Activated naive CD8-positive, alpha-beta T cell treated with anti-CD3 and anti-CD28 coated beads for 36 hours (primary cell): ENCODE measurements around the gene ZNF367. TPM values are rescaled to one million over a fixed set of nuclear protein-coding genes. Genes with fewer than 3 reads are reported as not detected.

Experiments
- DNase-seq: peaks from one replicate; pipeline ENCODE4 v3.0.0; 2021
- H3K27ac Mint-ChIP-seq: one replicate; pipeline ENCODE4 v1.8.0; 2022; ENCODE audit warnings: mild to moderate bottlenecking, moderate library complexity, mixed read lengths
- H3K27me3 Mint-ChIP-seq: one replicate; pipeline ENCODE4 v1.8.0; 2022; ENCODE audit warnings: mild to moderate bottlenecking, mixed read lengths
- H3K36me3 Mint-ChIP-seq: one replicate; pipeline ENCODE4 v1.8.0; 2021; ENCODE audit warnings: mild to moderate bottlenecking, mixed read lengths
- H3K4me1 Mint-ChIP-seq: one replicate; pipeline ENCODE4 v1.8.0; 2021; ENCODE audit warnings: mixed read lengths
- H3K4me3 Mint-ChIP-seq: one replicate; pipeline ENCODE4 v1.8.0; 2022; ENCODE audit warnings: mild to moderate bottlenecking, moderate library complexity, mixed read lengths
- H3K9me3 Mint-ChIP-seq: one replicate; pipeline ENCODE4 v1.8.0; 2022; ENCODE audit warnings: mixed read lengths
- total RNA-seq, 2 experiments: library from RNA; stranded (reverse); gene quantifications; one replicate each; pipeline ENCODE4 v1.2.3, GENCODE V29; 2021

Gene ZNF367
- 10 to 100 TPM; 40.2 to 40.9 TPM for total RNA-seq

DNA sequence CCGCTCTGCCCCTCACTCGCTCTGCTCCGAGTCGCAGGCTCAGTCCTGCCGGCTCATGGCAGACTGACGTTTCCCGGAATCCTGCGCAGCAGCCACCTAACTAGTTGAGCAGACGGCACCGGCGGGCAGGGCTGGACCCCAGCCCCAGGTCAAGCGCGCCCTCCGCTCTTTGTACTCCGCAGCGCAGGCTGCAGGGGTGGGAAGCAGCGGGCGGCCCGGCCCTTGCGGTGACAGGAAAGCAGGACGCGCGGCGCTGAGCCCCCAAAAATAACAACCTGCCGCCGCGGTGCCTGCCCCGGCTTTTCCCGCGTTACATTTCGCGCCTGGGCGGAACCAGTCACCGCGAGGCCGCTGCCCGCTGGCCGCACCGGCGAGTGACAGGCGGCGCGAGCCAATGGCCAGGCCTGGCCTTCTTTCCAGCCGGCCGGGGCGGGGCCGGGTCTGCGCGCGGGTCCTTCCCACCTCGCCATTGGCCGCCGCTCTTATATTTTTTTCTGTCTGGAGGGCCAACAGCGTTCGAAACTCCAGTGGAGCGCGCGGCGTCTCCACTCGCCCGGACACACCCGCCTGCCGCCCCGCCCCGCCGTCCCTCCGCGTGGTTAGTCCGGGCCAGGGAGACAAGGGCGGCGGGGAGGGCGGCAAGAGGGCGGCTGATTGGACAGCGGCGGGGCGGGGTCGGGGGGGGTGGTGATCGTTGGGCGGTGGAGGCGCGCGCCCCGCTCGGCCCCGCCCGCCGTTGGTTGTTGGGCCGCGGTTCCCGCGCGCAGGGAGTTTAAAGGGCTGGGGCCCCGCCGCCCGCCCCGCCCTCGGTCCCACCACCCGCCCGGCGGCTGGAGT is at the start of gene ZNF367:
Gene ZNF367, minus strand, starts transcription at position 288 of the 837 bp plus-strand sequence. CDS start 338 bp downstream, outside the sequence.
- peak; percentile 97 for DNase-seq
- H3K27me3 Mint-ChIP-seq: no peaks in the 10 kb centered on the region
- H3K4me3 Mint-ChIP-seq: peak within 1 kb of the TSS; percentile 91
- H3K36me3 Mint-ChIP-seq: peaks cover 18% of the 10 kb centered on the region
- peak within 1 kb of the TSS; percentile 94 for H3K27ac Mint-ChIP-seq
- no peaks in the 10 kb centered on the region for H3K9me3 Mint-ChIP-seq
- H3K4me1 Mint-ChIP-seq: peaks cover 32% of the 10 kb centered on the region

DNA sequence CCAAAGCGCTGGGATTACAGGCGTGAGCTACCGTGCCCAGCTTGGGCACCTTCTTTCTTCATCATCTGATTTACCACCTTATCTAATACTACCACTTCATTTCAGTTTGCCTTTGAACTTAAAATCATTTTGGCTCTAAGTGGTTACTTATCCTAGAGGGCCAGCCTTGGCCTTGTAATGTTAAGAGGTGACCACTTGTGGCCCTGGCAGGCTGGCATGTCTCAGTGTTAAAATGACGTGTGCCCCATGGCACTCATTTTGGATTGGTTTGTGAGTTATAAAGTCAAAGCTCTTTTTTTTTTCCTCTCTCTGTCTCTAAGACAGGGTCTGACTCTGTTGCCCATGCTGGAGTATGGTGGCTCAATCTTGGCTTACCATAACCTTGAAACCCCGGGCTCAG is 49.6 kb upstream of the ZNF367 start:
- H3K27me3 Mint-ChIP-seq: no peaks in the 10 kb centered on the region
- H3K27ac Mint-ChIP-seq: no peak overlapping the region
- H3K36me3 Mint-ChIP-seq: peaks cover 1% of the 10 kb centered on the region
- no peak for DNase-seq
- H3K9me3 Mint-ChIP-seq: no peaks in the 10 kb centered on the region
- H3K4me1 Mint-ChIP-seq: no peaks in the 10 kb centered on the region
- no peak overlapping the region for H3K4me3 Mint-ChIP-seq

DNA sequence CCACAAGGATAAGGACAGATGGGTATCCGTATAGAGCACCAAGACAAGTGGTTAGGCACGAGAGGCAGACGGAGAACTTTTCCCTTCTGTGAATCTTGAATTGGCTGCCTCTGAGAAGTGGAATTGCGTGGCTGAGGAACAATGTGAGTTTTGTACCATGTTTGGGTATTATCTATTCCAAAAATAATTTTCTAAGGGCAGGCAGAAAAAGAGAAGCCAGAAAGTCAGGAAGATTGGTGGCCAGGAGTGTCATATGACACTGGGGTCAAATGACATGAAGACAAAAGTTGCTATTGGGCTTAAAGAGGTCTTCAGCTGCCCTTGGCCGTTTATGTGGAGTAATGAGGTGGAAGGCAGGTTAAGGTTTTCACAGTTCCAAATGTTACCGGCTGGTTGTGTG is 46.3 kb upstream of the ZNF367 start:
- no peak for DNase-seq
- H3K4me1 Mint-ChIP-seq: no peaks in the 10 kb centered on the region
- H3K4me3 Mint-ChIP-seq: no peak overlapping the region
- H3K9me3 Mint-ChIP-seq: no peaks in the 10 kb centered on the region
- no peaks in the 10 kb centered on the region for H3K27me3 Mint-ChIP-seq
- no peak overlapping the region for H3K27ac Mint-ChIP-seq
- H3K36me3 Mint-ChIP-seq: peaks cover 3% of the 10 kb centered on the region

DNA sequence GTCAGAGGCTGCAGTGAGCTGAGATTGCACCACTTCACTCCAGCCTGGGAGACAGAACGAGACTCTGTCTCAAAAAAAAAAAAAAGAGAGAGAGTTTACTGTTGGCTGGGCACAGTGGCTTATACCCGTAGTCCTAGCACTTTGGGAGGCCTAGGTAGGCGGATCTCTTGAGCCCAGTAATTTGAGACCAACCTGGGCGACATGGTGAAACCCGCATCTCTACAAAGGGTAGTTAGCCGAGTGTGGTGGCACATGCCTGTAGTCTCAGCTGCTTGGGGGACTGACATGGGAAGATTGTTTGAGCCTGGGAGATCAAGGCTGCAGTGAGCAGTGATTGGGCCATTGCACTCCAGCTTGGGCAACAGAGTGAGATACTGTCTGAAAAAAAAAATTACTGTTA is 44.4 kb upstream of the ZNF367 start:
- Mint-ChIP-seq H3K9me3 (no peaks in the 10 kb centered on the region), H3K4me1 (peaks cover 3% of the 10 kb centered on the region), H3K27me3 (no peaks in the 10 kb centered on the region), H3K27ac (no peak overlapping the region), H3K36me3 (peaks cover 7% of the 10 kb centered on the region), H3K4me3 (no peak overlapping the region)
- DNase-seq: no peak

DNA sequence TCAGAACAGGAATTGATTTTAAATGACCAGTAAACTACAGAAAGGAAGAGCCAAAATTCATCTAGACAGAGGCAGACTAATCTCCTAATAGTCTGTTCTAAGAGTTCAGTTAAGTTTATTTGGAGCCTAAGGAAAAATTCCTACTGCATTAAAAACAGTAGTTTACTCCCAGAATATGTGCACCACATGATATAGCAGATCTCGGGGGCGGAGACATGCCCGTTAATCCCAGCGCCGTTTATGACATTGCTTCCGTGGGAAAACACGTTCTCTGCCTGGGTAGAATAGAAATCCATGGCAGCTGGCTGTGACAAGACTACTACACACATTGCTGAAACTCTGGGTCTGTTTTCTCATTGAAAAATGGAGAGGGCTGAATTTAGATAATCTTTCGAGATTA is 43.2 kb upstream of the ZNF367 start:
- Mint-ChIP-seq H3K27ac (no peak overlapping the region), H3K4me3 (no peak overlapping the region), H3K36me3 (peaks cover 7% of the 10 kb centered on the region), H3K27me3 (no peaks in the 10 kb centered on the region), H3K9me3 (no peaks in the 10 kb centered on the region), H3K4me1 (peaks cover 3% of the 10 kb centered on the region)
- no peak for DNase-seq

DNA sequence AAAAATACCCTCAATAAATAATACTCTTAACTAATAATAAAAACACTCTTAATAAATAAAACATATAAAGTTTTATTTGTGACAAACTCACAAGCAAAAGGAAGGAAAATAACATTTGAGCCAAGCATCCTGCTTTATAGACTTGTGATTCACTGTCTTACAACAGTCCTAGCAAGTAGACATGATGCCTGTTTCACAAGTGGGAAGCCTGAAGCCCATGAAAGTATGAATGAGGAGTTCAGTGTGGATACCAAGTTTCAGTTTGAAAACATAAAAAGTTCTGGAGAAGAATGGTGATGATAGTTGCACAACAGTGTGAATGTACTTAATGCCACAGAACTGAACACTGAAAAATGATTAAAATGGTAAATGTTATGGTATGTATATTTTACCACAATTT is 42.7 kb upstream of the ZNF367 start:
- H3K27me3 Mint-ChIP-seq: no peaks in the 10 kb centered on the region
- no peak overlapping the region for H3K27ac Mint-ChIP-seq
- no peaks in the 10 kb centered on the region for H3K9me3 Mint-ChIP-seq
- H3K4me3 Mint-ChIP-seq: no peak overlapping the region
- DNase-seq: no peak
- peaks cover 3% of the 10 kb centered on the region for H3K4me1 Mint-ChIP-seq
- peaks cover 7% of the 10 kb centered on the region for H3K36me3 Mint-ChIP-seq

DNA sequence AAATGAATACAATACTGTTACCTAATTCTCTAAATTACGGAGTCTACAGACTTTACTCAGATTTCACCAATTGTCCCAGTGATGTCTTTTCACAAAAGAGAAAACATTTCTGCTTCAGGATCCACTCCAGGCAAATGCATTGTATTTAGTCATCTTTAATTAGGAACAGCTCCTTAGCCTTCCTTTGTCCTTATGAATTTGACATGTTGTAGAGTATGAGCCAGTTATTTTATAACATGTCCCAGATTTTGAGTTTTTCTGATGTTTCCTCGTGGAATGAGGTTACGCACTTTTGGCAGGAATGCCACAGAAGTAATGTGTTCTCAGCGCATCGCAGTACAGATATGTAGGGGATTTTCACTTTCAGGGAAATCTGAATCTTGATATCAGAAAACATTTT is 42.3 kb upstream of the ZNF367 start:
- H3K36me3 Mint-ChIP-seq: peaks cover 7% of the 10 kb centered on the region
- H3K4me1 Mint-ChIP-seq: peaks cover 3% of the 10 kb centered on the region
- no peak overlapping the region for H3K4me3 Mint-ChIP-seq
- no peak for DNase-seq
- H3K27me3 Mint-ChIP-seq: no peaks in the 10 kb centered on the region
- no peak overlapping the region for H3K27ac Mint-ChIP-seq
- H3K9me3 Mint-ChIP-seq: no peaks in the 10 kb centered on the region

DNA sequence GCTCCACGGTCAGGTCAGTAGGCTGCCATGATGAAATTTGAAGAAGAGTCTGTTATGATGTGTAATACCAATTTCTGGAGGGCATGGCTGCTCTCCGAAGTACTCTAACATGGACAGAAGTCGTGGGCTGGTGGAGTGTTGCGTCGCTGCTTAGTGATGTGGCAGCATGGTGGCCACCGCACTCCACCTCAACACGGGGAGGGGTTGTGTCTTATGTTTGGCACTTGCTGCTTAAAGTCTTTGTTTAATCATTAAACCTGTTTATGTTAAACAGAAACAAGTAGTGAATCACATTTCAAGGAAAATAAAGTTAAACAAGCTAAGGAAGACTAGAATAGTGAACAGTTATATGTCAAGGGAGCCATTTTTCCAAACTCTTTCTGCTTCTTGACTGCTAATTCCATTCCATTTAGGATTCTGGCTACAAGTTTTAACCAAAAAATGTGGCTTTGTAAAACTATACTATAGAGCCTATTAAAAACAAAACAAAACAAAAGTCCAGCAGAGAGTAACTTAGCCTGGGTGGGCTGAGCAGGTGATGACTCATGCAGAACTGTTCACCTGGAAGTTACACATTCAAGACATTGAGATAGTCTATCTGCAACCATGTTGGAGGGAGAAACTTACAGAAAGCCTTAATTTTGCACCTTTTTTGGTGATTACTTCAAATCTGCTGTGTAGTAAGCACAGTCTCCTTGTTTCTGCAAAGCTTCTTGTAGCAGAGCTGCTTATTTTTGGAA is 41.3 kb upstream of the ZNF367 start:
- H3K36me3 Mint-ChIP-seq: peaks cover 7% of the 10 kb centered on the region
- no peak for DNase-seq
- H3K4me3 Mint-ChIP-seq: no peak overlapping the region
- no peaks in the 10 kb centered on the region for H3K9me3 Mint-ChIP-seq
- no peaks in the 10 kb centered on the region for H3K27me3 Mint-ChIP-seq
- H3K27ac Mint-ChIP-seq: no peak overlapping the region
- H3K4me1 Mint-ChIP-seq: peaks cover 3% of the 10 kb centered on the region

DNA sequence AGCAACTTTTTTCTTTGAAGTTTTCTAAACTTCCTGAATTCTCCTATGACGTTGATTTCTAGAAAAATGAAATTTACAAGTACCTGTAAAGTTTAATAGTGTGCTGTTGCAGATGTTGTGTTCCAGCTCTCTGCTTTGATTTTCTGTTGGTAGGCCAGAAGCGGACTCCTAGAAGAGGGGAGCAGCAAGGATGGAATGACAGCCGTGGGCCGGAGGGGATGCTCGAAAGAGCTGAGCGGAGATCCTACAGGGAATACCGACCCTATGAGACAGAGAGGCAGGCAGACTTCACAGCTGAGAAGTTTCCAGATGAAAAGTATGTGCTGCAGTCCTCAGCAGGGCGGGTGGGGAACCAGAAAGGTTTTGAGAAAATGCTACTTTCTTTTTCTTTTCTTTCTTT is 40.1 kb upstream of the ZNF367 start:
- Mint-ChIP-seq H3K27ac (no peak overlapping the region), H3K36me3 (peaks cover 7% of the 10 kb centered on the region), H3K4me1 (peaks cover 9% of the 10 kb centered on the region), H3K27me3 (no peaks in the 10 kb centered on the region), H3K4me3 (no peak overlapping the region), H3K9me3 (no peaks in the 10 kb centered on the region)
- no peak for DNase-seq

DNA sequence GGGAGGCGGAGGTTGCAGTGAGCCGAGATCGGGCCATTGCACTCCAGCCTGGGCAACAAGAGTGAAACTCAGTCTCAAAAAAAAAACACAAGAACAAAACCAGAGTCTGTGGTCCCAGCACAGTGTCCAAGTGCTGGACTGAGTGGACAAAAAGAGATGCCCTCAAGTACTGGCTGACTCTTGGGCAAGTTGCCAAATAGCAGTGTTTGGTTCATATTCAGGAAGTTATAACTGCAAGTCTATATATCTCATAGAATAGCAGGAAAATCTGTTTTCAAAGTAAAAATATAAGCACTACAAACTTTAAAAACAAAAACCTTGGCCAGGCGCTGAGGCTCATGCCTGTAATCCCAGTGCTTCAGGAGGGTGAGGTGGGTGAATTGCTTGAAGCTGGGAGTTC is 39.1 kb upstream of the ZNF367 start:
- Mint-ChIP-seq H3K4me3 (no peak overlapping the region), H3K27ac (no peak overlapping the region), H3K9me3 (no peaks in the 10 kb centered on the region)

DNA sequence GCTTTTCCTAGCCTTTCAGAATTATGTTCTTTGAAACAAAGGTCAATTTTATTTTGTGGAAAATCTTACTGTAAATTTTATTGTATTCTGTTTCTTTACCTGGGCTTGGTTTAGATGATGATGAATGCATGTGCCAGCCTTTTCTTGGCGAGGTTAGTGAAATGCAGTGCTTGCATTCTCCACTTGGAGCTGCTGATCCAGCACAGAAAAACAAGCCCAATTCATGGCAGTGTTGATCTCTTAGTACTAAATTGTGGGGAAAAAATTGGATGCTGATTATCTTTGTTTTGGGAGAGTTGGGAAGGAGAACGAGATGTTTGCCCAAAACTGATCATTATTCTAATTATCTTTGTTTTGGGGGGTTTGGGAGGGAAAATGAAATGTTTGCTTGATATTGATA is 35.5 kb upstream of the ZNF367 start:
- no peak for DNase-seq
- peaks cover 26% of the 10 kb centered on the region for H3K4me1 Mint-ChIP-seq
- H3K27me3 Mint-ChIP-seq: peaks cover 10% of the 10 kb centered on the region
- H3K36me3 Mint-ChIP-seq: peaks cover 2% of the 10 kb centered on the region
- H3K9me3 Mint-ChIP-seq: no peaks in the 10 kb centered on the region
- no peak overlapping the region for H3K4me3 Mint-ChIP-seq
- peak overlapping the region; percentile 0 for H3K27ac Mint-ChIP-seq

More for the DNA sequence above, 39.1 kb upstream of the ZNF367 start:
- Mint-ChIP-seq H3K4me1 (peaks cover 14% of the 10 kb centered on the region), H3K27me3 (no peaks in the 10 kb centered on the region), H3K36me3 (peaks cover 7% of the 10 kb centered on the region)
- DNase-seq: no peak

DNA sequence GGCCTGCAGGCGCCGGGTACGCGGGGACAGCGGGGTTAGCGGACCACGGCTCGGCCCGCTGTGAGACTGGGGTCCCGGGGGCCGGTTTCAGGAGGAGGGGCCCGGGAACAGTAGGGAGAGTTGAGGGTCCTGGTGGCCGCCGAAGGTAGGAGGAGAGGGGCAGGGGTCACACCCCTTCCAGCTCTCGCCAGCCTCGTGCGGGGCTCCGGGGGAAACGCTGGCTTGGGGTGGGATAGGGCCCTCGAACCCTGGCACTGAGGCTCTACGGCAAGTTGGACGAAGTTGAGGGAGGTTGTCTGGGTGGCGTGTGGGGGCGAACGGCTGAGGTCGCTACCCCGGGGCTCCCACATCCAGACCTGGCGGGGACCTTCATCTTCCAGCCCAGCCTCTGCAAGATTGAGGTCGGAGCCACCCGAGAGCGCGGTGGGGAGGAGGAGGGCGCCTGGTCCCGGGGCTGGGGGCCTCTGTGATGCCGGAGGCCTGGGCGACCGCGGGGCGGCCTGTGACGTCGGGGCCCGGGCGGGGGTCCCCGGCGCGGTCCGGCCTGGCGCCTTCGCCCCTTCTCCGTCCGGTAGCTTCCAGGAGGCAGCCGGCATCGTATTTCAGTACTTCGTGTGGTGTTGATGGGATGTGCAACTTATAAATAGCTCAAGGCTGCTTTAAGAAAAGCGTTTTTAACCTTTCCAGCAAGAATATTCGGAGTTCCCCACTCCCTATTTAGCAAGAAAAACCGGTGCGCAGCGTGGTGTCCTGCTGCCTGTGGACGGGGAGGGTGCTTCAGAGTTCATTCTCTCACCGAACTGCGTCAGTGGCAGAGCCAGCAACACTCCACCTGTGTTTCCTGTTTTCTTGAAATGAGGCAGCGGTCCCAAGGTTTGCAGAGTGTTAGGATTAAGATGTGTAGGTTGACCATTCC is 32.7 kb upstream of the ZNF367 start:
- H3K36me3 Mint-ChIP-seq: no peaks in the 10 kb centered on the region
- H3K4me1 Mint-ChIP-seq: peaks cover 31% of the 10 kb centered on the region
- H3K27ac Mint-ChIP-seq: peak overlapping the region; percentile 75
- H3K9me3 Mint-ChIP-seq: no peaks in the 10 kb centered on the region
- peak overlapping the region; percentile 84 for H3K4me3 Mint-ChIP-seq
- peaks cover 12% of the 10 kb centered on the region for H3K27me3 Mint-ChIP-seq
- peak; percentile 26 for DNase-seq

DNA sequence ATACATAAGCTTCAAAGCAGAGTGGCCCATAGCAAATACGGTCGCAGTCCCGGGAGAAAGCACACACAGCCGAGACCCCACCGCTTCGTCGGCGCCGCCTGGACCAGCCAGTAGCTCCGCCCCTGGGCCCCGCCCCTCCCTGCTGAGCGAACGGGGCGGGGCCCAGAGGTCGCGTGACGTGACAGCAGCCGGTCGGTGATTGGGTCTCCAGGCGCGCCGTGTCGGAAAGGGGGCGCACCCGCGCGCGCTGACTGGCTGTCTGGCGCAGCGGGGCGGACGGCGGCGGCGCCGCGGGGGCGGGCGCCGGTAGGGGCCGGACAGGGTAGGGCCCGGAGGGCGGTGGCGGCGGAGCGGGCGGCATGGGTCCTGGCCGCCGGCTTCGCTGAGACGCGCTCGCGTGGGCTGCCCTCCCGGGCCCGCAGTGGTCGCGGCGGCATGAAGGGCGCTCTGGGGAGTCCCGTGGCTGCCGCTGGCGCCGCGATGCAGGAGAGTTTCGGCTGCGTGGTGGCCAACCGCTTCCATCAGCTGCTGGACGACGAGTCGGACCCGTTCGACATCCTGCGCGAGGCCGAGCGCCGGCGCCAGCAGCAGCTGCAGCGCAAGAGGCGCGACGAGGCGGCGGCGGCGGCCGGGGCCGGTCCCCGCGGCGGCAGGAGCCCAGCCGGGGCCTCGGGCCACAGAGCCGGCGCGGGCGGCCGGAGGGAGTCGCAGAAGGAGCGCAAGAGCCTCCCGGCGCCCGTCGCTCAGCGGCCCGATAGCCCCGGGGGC is 31.9 kb upstream of the ZNF367 start, which contains the start of gene HABP4:
Gene HABP4, plus strand, starts transcription at position 325 of the 768 bp plus-strand sequence. Its CDS starts 111 bp downstream, at position 436.
- Mint-ChIP-seq H3K36me3 (no peaks in the 10 kb centered on the region), H3K27me3 (peaks cover 12% of the 10 kb centered on the region), H3K9me3 (no peaks in the 10 kb centered on the region), H3K4me3 (peak within 1 kb of the TSS; percentile 84), H3K4me1 (peaks cover 31% of the 10 kb centered on the region), H3K27ac (peak within 1 kb of the TSS; percentile 75)
- DNase-seq: peak; percentile 97

DNA sequence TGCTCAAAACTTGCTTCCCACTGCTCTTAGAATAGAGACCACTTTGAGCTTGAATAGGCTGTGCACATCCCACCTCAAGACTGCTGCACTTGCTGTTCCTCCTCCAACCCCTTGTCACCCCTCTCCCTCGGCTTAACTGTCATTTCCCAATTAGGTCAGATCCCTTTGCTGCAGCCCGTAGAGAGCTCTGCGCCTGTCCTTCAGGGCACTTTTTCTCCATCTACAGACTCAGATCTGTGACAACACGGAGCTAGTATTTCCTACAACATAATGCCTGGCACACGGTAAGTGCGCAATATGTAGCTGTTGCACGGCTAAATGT is 31.3 kb upstream of the ZNF367 start:
- peak overlapping the region; percentile 63 for H3K4me3 Mint-ChIP-seq
- peaks cover 12% of the 10 kb centered on the region for H3K27me3 Mint-ChIP-seq
- H3K36me3 Mint-ChIP-seq: no peaks in the 10 kb centered on the region
- no peaks in the 10 kb centered on the region for H3K9me3 Mint-ChIP-seq
- peaks cover 31% of the 10 kb centered on the region for H3K4me1 Mint-ChIP-seq
- H3K27ac Mint-ChIP-seq: no peak overlapping the region
- no peak for DNase-seq
